ENCODE data around the gene CTNNBL1. TPM values are rescaled to one million over a fixed set of nuclear protein-coding genes. Genes with fewer than 3 reads are reported as not detected.

CTNNBL1 gene
- total RNA-seq, 1 donor from 2014 or later: 30.0 TPM

- no peak for TF ChIP-seq CTCF (IDR thresholded peaks at IDR 0.05; ENCODE audit: insufficient read depth, low read length, severe bottlenecking)
- H3K36me3 ChIP-seq (ENCODE audit: control insufficient read depth, insufficient read depth, low read length): no peaks in the 10 kb centered on the region
- FAIRE-seq: no peak
Measured at GRCh38 chr20:37875460-37876175, 181.8 kb downstream of the CTNNBL1 start.

GRCh38 chr20:37876863-37877262 lies 183.0 kb downstream of the CTNNBL1 start:
- Histone ChIP-seq H3K36me3 (ENCODE audit: control insufficient read depth, insufficient read depth, low read length) (no peaks in the 10 kb centered on the region), H3K4me3 (ENCODE audit: low read depth, low read length) (no peak overlapping the region), H3K27me3 (ENCODE audit: control insufficient read depth, insufficient read depth, low read length) (no peaks in the 10 kb centered on the region)
- no peak for TF ChIP-seq CTCF (IDR thresholded peaks at IDR 0.05; ENCODE audit: insufficient read depth, low read length, severe bottlenecking)
- FAIRE-seq (no peak), DNase-seq (ENCODE audit: low read depth) (no peak)

More at GRCh38 chr20:37875460-37876175, 181.8 kb downstream of the CTNNBL1 start:
- Histone ChIP-seq H3K27me3 (ENCODE audit: control insufficient read depth, insufficient read depth, low read length) (no peaks in the 10 kb centered on the region), H3K4me3 (ENCODE audit: low read depth, low read length) (no peak overlapping the region)
- no peak for DNase-seq (ENCODE audit: low read depth)

- no peak overlapping the region for H3K4me3 ChIP-seq (ENCODE audit: low read depth, low read length)
- H3K36me3 ChIP-seq (ENCODE audit: control insufficient read depth, insufficient read depth, low read length): no peaks in the 10 kb centered on the region
- FAIRE-seq: no peak
- TF ChIP-seq CTCF (IDR thresholded peaks at IDR 0.05; ENCODE audit: insufficient read depth, low read length, severe bottlenecking): no peak
- no peaks in the 10 kb centered on the region for H3K27me3 ChIP-seq (ENCODE audit: control insufficient read depth, insufficient read depth, low read length)
- DNase-seq (ENCODE audit: low read depth): no peak
Measured at GRCh38 chr20:37877832-37878772, 184.3 kb downstream of the CTNNBL1 start.

GRCh38 chr20:37878835-37879599 lies 185.2 kb downstream of the CTNNBL1 start:
- no peaks in the 10 kb centered on the region for H3K36me3 ChIP-seq (ENCODE audit: control insufficient read depth, insufficient read depth, low read length)
- TF ChIP-seq CTCF (IDR thresholded peaks at IDR 0.05; ENCODE audit: insufficient read depth, low read length, severe bottlenecking): no peak

GRCh38 chr20:37879843-37880242 lies 186.0 kb downstream of the CTNNBL1 start:
- H3K4me3 ChIP-seq (ENCODE audit: low read depth, low read length): no peak overlapping the region
- no peaks in the 10 kb centered on the region for H3K27me3 ChIP-seq (ENCODE audit: control insufficient read depth, insufficient read depth, low read length)
- no peak for FAIRE-seq
- no peak for DNase-seq (ENCODE audit: low read depth)
- no peak for TF ChIP-seq CTCF (IDR thresholded peaks at IDR 0.05; ENCODE audit: insufficient read depth, low read length, severe bottlenecking)
- no peaks in the 10 kb centered on the region for H3K36me3 ChIP-seq (ENCODE audit: control insufficient read depth, insufficient read depth, low read length)

More at GRCh38 chr20:37878835-37879599, 185.2 kb downstream of the CTNNBL1 start:
- no peak overlapping the region for H3K4me3 ChIP-seq (ENCODE audit: low read depth, low read length)
- DNase-seq (ENCODE audit: low read depth) (no peak), FAIRE-seq (no peak)
- H3K27me3 ChIP-seq (ENCODE audit: control insufficient read depth, insufficient read depth, low read length): no peaks in the 10 kb centered on the region

All from bronchial epithelial cell (primary cell).